ENCODE measurements around the gene IKBKG. TPM values are rescaled to one million over a fixed set of nuclear protein-coding genes. Genes with fewer than 3 reads are reported as not detected.
"Not testable (repeated sequence)": the region's sequence is repeated elsewhere in the genome, so short reads cannot be mapped to it uniquely, and the experiment has no call there.

The IKBKG gene
- total RNA-seq, 4 donors from 2014 or later = 8.5 to 19.0 (median 11.4) TPM

DNA sequence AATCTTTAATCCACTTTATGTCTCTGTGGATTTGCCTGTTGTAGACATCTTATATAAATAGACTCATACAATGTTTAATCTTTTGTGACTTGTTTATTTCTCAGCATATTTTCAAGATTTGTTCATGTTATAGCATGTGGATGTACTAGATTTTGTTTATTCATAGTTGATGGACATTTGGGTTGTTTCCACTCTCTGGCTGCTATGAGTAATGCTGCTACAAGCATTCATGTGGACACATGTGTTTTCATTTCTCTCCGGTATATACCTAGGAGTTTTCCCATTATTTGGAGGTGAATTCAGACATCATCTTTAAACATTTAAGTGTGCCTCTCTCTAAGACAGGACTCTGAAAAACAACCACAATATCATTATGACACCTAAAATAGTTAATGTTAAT is 2.3 kb downstream of the IKBKG start:
- TF ChIP-seq, protein P1, sequence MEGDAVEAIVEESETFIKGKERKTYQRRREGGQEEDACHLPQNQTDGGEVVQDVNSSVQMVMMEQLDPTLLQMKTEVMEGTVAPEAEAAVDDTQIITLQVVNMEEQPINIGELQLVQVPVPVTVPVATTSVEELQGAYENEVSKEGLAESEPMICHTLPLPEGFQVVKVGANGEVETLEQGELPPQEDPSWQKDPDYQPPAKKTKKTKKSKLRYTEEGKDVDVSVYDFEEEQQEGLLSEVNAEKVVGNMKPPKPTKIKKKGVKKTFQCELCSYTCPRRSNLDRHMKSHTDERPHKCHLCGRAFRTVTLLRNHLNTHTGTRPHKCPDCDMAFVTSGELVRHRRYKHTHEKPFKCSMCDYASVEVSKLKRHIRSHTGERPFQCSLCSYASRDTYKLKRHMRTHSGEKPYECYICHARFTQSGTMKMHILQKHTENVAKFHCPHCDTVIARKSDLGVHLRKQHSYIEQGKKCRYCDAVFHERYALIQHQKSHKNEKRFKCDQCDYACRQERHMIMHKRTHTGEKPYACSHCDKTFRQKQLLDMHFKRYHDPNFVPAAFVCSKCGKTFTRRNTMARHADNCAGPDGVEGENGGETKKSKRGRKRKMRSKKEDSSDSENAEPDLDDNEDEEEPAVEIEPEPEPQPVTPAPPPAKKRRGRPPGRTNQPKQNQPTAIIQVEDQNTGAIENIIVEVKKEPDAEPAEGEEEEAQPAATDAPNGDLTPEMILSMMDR (IDR thresholded peaks at IDR 0.05; ENCODE audit: low read depth) = no peak

DNA sequence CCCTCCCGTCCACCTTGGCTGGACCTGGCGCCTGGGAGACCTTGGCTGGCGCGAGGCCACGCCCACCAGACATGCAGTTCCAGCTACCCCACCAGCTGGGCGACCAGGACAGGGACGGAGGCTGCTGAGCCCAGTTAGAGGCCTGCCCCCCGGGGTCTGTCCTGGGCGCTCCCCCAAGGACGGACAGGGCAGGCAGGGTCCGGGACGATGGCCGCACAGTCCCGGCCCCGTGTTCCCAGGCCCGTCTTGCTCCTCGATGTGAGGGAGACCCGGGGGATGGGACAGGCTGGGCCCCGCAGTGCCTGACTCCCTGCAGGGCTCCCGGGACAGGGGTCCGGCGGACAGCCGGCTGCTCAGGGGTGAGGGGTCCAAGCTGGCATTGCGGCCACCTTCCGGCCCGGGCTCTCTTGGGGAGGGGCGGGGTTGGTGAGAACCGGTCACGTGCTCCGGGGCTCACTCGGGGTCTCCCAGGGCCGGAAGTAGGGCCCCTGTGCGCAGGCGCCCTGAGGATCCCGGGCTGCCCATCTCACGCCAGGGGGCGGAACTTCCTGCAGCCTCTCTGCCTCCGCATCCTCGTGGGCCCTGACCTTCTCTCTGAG is 37.3 kb downstream of the IKBKG start, which contains the start of gene CTAG1A:
TSS of gene CTAG1A (plus strand) at position 549 of the 599 bp plus-strand sequence. CDS start 74 bp downstream, outside the sequence.
- TF ChIP-seq, protein P1 (IDR thresholded peaks at IDR 0.05; ENCODE audit: low read depth) = not testable (repeated sequence)

DNA sequence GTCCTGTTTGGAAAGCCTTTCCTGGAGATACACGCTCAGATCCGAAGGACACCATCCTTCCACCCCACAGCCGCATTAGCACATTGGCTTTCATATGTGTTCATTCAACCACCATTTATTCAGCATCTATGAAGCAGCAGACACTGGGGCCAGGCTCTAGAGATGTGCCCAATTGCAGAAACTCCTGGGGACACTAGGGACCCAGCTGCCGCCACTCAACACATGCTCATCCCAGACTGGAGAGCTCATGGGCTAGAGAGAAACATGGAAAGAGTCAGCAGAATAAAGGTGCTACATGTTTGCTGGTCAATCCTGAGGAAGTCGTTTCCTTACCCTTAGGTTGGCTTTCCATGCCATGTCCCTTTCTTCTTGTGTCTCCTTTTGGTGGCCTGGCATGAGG is 45.1 kb downstream of the IKBKG start:
- TF ChIP-seq, protein P1 (IDR thresholded peaks at IDR 0.05; ENCODE audit: low read depth) = no peak

DNA sequence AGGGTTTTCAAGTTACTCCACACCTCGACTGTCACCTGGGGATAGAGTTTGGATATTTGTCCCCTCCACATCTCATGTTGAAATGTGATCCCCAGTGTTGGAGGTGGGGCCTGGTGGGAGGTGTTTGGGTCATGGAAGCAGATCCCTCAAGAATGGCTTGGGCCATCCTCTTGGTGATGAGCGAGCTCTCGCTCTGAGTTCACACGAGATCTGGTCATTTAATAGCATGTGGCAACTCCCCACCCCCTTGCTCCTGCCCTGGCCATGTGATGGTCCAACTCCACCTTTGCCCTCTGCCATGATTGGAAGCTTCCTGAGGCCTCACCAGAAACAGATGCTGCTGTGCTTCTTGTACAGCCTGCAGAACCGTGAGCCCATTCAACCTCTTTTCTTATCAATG is 45.8 kb downstream of the IKBKG start:
- TF ChIP-seq, protein P1 (IDR thresholded peaks at IDR 0.05; ENCODE audit: low read depth) = no peak

DNA sequence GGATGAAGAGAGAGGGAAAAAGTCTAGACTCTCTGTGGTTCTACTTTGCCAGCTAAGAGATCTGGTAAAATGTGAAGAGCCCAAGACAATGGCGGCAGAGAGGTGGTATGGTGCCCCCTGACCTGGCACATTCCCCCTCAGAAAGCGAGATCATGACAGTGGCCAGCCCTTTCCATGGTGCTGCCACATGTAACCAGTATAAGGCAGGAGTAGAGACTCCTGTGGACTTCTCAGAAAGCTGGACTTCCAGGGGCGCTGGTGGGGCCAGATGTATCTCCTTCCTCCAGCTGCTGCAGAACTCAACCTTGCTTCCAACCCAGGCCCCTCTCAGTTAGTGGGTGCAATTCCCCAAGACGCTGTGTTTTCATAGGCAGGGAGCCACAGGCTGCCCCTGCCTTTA is 47.1 kb downstream of the IKBKG start:
- TF ChIP-seq, protein P1 (IDR thresholded peaks at IDR 0.05; ENCODE audit: low read depth) = no peak

DNA sequence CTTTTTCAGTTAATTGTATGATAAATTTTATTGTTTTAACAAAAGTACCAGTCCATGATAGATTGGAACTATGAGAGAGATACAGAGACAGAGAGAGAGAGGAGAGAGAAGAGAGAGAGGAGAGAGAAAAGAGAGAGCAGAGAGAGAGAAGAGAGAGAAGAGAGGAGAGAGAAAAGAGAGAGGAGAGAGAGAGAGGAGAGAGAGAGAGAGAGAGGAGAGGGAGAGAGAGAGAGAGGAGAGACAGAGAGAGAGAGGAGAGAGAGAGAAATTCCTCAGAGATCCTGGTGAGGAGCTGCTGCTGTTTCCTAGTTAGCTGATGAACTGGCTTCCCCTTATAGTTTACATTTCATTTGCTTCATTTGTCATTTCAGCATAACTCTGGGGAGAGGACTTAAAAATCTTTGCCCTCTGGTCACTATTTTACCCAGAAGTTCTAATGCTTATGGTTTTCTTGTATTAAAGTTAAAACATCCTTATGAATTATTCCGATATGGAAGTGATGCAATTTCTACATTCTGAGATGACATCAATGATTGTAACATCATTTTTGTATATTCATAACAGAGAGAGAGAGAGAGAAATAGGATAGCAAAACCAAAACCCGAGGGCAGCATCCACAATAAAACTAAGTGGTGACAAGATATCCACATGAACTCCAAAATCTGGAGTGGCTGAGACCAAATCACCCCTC is 48.3 kb downstream of the IKBKG start:
- TF ChIP-seq, protein P1 (IDR thresholded peaks at IDR 0.05; ENCODE audit: low read depth) = no peak

DNA sequence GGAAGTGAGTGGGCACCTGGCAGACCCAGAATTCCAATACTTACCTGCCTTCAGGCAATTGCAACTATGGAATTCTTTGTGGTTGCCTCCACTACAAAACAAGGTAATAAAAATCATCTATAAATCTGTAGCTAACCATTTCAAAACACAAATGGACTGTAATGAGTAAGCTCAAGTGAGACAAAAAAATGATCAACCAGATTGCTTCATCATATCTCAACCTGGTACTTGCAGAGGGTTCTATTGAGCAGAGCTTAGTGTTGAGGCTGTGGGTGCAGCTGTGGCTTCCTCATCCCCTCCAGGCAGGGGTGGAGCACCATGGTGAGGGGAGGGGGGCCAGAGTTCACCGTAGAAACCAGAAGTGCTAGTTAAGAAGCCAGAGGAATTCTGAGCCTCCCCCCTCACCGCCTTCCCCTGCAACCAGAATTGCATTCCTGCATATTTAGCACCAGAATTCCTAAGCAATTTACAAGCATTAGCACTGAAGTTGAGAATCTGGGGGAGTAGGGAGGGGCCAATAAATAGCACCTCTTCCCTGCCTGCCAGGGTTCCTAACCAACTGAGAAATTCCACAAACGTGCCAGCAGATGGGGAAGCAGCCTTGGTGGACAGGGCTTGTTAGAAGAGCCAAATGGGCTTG is 49.0 kb downstream of the IKBKG start:
- TF ChIP-seq, protein P1 (IDR thresholded peaks at IDR 0.05; ENCODE audit: low read depth) = no peak

Measured in subcutaneous adipose tissue (tissue), 4 donors.